Measurements from ENCODE around the gene CMSS1.

CMSS1 gene

GRCh38 chr3:99875581-99875928 lies 57.9 kb downstream of the CMSS1 start:
- peak; percentile 58 for DNase-seq (ENCODE audit: low read depth)

- peak; percentile 62 for DNase-seq (ENCODE audit: low read depth)
Observed at GRCh38 chr3:99875929-99876841, 58.5 kb downstream of the CMSS1 start.

- no peak for DNase-seq (ENCODE audit: low read depth)
Observed at GRCh38 chr3:99877031-99877579, 59.4 kb downstream of the CMSS1 start.

GRCh38 chr3:99878005-99878404 lies 60.3 kb downstream of the CMSS1 start:
- peak; percentile 22 for DNase-seq (ENCODE audit: low read depth)

GRCh38 chr3:99879275-99879674 lies 61.6 kb downstream of the CMSS1 start:
- DNase-seq (ENCODE audit: low read depth): no peak

- DNase-seq (ENCODE audit: low read depth): peak; percentile 56
Observed at GRCh38 chr3:99881121-99881524, 63.5 kb downstream of the CMSS1 start.

GRCh38 chr3:99882436-99883137 lies 64.9 kb downstream of the CMSS1 start:
- DNase-seq (ENCODE audit: low read depth): no peak

GRCh38 chr3:99883138-99883461 lies 65.4 kb downstream of the CMSS1 start:
- no peak for DNase-seq (ENCODE audit: low read depth)

- no peak for DNase-seq (ENCODE audit: low read depth)
Observed at GRCh38 chr3:99883693-99884092, 66.0 kb downstream of the CMSS1 start.

GRCh38 chr3:99884484-99884883 lies 66.8 kb downstream of the CMSS1 start:
- DNase-seq (ENCODE audit: low read depth): no peak

GRCh38 chr3:99885085-99885484 lies 67.4 kb downstream of the CMSS1 start:
- no peak for DNase-seq (ENCODE audit: low read depth)

- DNase-seq (ENCODE audit: low read depth): no peak
Observed at GRCh38 chr3:99885851-99886250, 68.2 kb downstream of the CMSS1 start.

- DNase-seq (ENCODE audit: low read depth): no peak
Observed at GRCh38 chr3:99891610-99892285, 74.1 kb downstream of the CMSS1 start.

GRCh38 chr3:99892332-99892731 lies 74.7 kb downstream of the CMSS1 start:
- no peak for DNase-seq (ENCODE audit: low read depth)

- no peak for DNase-seq (ENCODE audit: low read depth)
Observed at GRCh38 chr3:99895131-99895696, 77.6 kb downstream of the CMSS1 start.

- peak; percentile 75 for DNase-seq (ENCODE audit: low read depth)
Observed at GRCh38 chr3:99895703-99896441, 78.2 kb downstream of the CMSS1 start.

GRCh38 chr3:99896482-99896881 lies 78.8 kb downstream of the CMSS1 start:
- DNase-seq (ENCODE audit: low read depth): no peak

GRCh38 chr3:99899603-99900002 lies 81.9 kb downstream of the CMSS1 start:
- DNase-seq (ENCODE audit: low read depth): no peak

GRCh38 chr3:99900248-99900647 lies 82.6 kb downstream of the CMSS1 start:
- no peak for DNase-seq (ENCODE audit: low read depth)

GRCh38 chr3:99901200-99901926 lies 83.7 kb downstream of the CMSS1 start:
- peak; percentile 96 for DNase-seq (ENCODE audit: low read depth)

GRCh38 chr3:99902091-99902490 lies 84.4 kb downstream of the CMSS1 start:
- no peak for DNase-seq (ENCODE audit: low read depth)

Data from fibroblast of gingiva (primary cell).